SK-N-SH (cell line): ENCODE measurements around the gene KRTAP5-4.

Experiments used
- CHD2 ChIP-seq: fragments of 150-350 bp; IDR thresholded peaks from 2 replicates; pipeline ENCODE4 v1.6.1; 2018; ENCODE audit warnings: low read length; ENCODE audit not compliant: partially characterized antibody
- CTCF ChIP-seq: fragments of 200-600 bp; sonication (generic); IDR thresholded peaks from 2 replicates; pipeline ENCODE4 v1.6.1; 2017; ENCODE audit warnings: antibody characterized with exemption, mild to moderate bottlenecking, moderate library complexity
- IRF3 ChIP-seq: fragments of 150-350 bp; IDR thresholded peaks from 2 replicates; pipeline ENCODE4 v1.6.1; 2016; ENCODE audit warnings: mild to moderate bottlenecking, low read depth, low read length
- RAD21 ChIP-seq: IDR thresholded peaks from 2 replicates; pipeline ENCODE4 v1.6.1; 2012; ENCODE audit warnings: mild to moderate bottlenecking, low read length
- SMC3 ChIP-seq: IDR thresholded peaks from 2 replicates; pipeline ENCODE4 v1.6.1; 2012; ENCODE audit warnings: low read depth, low read length, improper control_type of control experiment
- YY1 ChIP-seq: IDR thresholded peaks from 2 replicates; pipeline ENCODE4 v1.4.0; 2012; ENCODE audit warnings: low read depth, mild to moderate bottlenecking

- no peak for TF ChIP-seq CHD2
- no peak for TF ChIP-seq RAD21
- TF ChIP-seq YY1 = no peak
- TF ChIP-seq CTCF = no peak
- TF ChIP-seq IRF3 = no peak
- no peak for TF ChIP-seq SMC3
These were observed 48.1 kb downstream of the KRTAP5-4 start for GRCh38 chr11:1573903-1574237.
